ENCODE results near the gene MRS2. TPM values are rescaled to one million over a fixed set of nuclear protein-coding genes. Genes with fewer than 3 reads are reported as not detected.

MRS2 gene
- polyA plus RNA-seq, 2 of the 4 experiments (the other 2 are of a cell fraction): 21.8 to 24.8 TPM

- Histone ChIP-seq H3K27ac (peak overlapping the region; percentile 17 to 20; a peak in 2 of 6 replicates), H3K4me1 (peaks cover 8% of the 10 kb centered on the region; the same call in 2 of the 3 replicates), H3K9me3 (no peaks in the 10 kb centered on the region), H3K4me2 (peak overlapping the region; percentile 14; the same call in 1 of the 3 replicates), H3K4me3 (no peak overlapping the region)
- DNase-seq (ENCODE audit: low read depth in 1 of 2, low spot score in 1 of 2): no peak
- ChIA-PET POLR2A (no interaction called here), CTCF (interaction anchor here (0.6 to 1.3 kb wide), 2 partner anchors 15 to 20 kb away, joined by 3 to 4 read pairs; no protein-coding TSS in a partner anchor)
- TF ChIP-seq EHMT2 (IDR thresholded peaks at IDR 0.05; ENCODE audit: low read depth) (no peak), POLR2A (IDR thresholded peaks at IDR 0.05; ENCODE audit: low read length) (no peak), HOXA7 (CRISPR knock-in tag; IDR thresholded peaks at IDR 0.05) (no peak), MAFK (IDR thresholded peaks at IDR 0.05; ENCODE audit: partially characterized antibody) (peak; percentile 60), HMGXB4 (CRISPR knock-in tag; IDR thresholded peaks at IDR 0.05; ENCODE audit: borderline replicate concordance) (no peak), HOXB5 (CRISPR knock-in tag; IDR thresholded peaks at IDR 0.05) (no peak), NFE2L2 (conservative IDR thresholded peaks at IDR 0.05; ENCODE audit: low read length) (peak; percentile 32; the same call in 1 of the 2 replicates), RFX5 (IDR thresholded peaks at IDR 0.05) (no peak), MAZ (IDR thresholded peaks at IDR 0.05; ENCODE audit: borderline replicate concordance, low read depth, low read length) (no peak)
- no peak for FAIRE-seq
- ATAC-seq: no peak
Measured at GRCh38 chr6:24472181-24472580, 69.4 kb downstream of the MRS2 start.

Small RNA genes lying within 50 kb of the gene (small RNA-seq; reads per million reads assigned to genes)
- gene RNU6-391P: 0 reads per million in 6 experiments

Other genes starting within 250 kb of the MRS2 start
- gene DCDC2, start 44.9 kb upstream of the MRS2 start, polyA plus RNA-seq (2011; rRNA removed): 7.9 and 9.4 TPM in 2 replicates
- 7.9 to 9.1 TPM (median 8.0 TPM) in 3 replicates for gene DCDC2, start 44.9 kb upstream of the MRS2 start, polyA plus RNA-seq (2017; fragmentation: RNase III; extraction: RNeasy Plus Mini Kit Qiagen cat#74134 plus additional on column Dnase treatment)
- 2.6 and 3.2 TPM in 2 replicates for gene GPLD1, start 86.6 kb downstream of the MRS2 start, polyA plus RNA-seq (2011; rRNA removed)
- 1.2 to 1.6 TPM (median 1.3 TPM) in 3 replicates for gene GPLD1, start 86.6 kb downstream of the MRS2 start, polyA plus RNA-seq (2017; fragmentation: RNase III; extraction: RNeasy Plus Mini Kit Qiagen cat#74134 plus additional on column Dnase treatment)
- 8.8 and 10.9 TPM in 2 replicates for gene ALDH5A1, start 92.0 kb downstream of the MRS2 start, polyA plus RNA-seq (2011; rRNA removed)
- 6.9 to 7.2 TPM (median 7.1 TPM) in 3 replicates for gene ALDH5A1, start 92.0 kb downstream of the MRS2 start, polyA plus RNA-seq (2017; fragmentation: RNase III; extraction: RNeasy Plus Mini Kit Qiagen cat#74134 plus additional on column Dnase treatment)
- gene KIAA0319, start 243.3 kb downstream of the MRS2 start, polyA plus RNA-seq (2011; rRNA removed): 5.2 and 5.9 TPM in 2 replicates
- 1.7 to 2.4 TPM (median 2.4 TPM) in 3 replicates for gene KIAA0319, start 243.3 kb downstream of the MRS2 start, polyA plus RNA-seq (2017; fragmentation: RNase III; extraction: RNeasy Plus Mini Kit Qiagen cat#74134 plus additional on column Dnase treatment)

Data from A549 (cell line).